NB4 (cell line): Measurements from ENCODE around the gene SPACA1.
A peak's percentile ranks its signal among the peaks of the same experiment; 100 is the strongest.

Experiments
- DNase-seq: peaks from one replicate; pipeline ENCODE4 v3.0.0; 2010; ENCODE audit warnings: low read depth
- H3K4me3 ChIP-seq: one replicate; pipeline ENCODE4 v1.5.1; 2011; ENCODE audit warnings: mild to moderate bottlenecking, low read depth, low read length, moderate library complexity
- MYC ChIP-seq: IDR thresholded peaks from 2 replicates; pipeline ENCODE4 v1.6.1; 2011; ENCODE audit warnings: low read depth, low read length
- POLR2A ChIP-seq: IDR thresholded peaks from 2 replicates; pipeline ENCODE4 v1.6.1; 2011; ENCODE audit warnings: mild to moderate bottlenecking; ENCODE audit not compliant: insufficient read length; ENCODE audit errors: extremely low read depth
- TF ChIP-seq, protein P1 (sequence below): IDR thresholded peaks from one replicate; pipeline ENCODE4 v1.5.1; 2012; ENCODE audit warnings: low read depth, low read length
- TF ChIP-seq, protein P2 (sequence below): IDR thresholded peaks from 2 replicates; pipeline ENCODE4 v1.6.1; 2011; ENCODE audit warnings: low read depth, low read length

SPACA1 gene

DNA sequence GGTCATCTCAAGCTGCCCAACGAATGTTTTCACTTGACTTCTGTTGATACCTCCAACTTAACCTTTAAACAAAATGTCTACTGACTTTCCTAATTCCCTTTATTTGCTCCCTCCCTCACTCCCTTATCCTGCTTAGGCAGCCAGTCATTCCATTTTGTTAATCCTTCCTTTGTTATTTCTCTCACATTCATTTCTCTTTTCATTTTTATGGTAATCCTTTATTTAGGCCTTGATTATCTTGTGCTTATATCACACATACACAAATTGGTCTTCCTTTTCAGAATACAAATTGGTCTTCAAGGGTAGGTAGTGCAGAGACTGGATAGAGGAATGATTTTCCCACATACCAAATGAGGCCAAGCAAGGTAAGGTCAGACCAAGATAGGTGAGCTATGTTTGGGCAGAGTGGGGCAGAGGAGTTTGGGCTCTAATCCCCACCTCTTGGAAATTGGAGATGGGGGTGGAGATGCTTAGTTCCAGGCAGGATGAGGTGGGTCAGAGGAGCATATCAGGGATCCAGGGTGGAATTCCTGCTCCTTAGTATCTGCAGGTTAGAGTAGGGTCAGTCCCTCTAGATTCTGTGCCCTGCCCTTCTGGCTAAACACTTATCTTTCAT is 2.0 kb upstream of the SPACA1 start:
- H3K4me3 ChIP-seq = no peak overlapping the region
- TF ChIP-seq, protein P1, sequence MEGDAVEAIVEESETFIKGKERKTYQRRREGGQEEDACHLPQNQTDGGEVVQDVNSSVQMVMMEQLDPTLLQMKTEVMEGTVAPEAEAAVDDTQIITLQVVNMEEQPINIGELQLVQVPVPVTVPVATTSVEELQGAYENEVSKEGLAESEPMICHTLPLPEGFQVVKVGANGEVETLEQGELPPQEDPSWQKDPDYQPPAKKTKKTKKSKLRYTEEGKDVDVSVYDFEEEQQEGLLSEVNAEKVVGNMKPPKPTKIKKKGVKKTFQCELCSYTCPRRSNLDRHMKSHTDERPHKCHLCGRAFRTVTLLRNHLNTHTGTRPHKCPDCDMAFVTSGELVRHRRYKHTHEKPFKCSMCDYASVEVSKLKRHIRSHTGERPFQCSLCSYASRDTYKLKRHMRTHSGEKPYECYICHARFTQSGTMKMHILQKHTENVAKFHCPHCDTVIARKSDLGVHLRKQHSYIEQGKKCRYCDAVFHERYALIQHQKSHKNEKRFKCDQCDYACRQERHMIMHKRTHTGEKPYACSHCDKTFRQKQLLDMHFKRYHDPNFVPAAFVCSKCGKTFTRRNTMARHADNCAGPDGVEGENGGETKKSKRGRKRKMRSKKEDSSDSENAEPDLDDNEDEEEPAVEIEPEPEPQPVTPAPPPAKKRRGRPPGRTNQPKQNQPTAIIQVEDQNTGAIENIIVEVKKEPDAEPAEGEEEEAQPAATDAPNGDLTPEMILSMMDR = no peak
- TF ChIP-seq, protein P2, sequence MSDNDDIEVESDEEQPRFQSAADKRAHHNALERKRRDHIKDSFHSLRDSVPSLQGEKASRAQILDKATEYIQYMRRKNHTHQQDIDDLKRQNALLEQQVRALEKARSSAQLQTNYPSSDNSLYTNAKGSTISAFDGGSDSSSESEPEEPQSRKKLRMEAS = no peak
- TF ChIP-seq POLR2A (no peak), MYC (no peak)
- no peak for DNase-seq

DNA sequence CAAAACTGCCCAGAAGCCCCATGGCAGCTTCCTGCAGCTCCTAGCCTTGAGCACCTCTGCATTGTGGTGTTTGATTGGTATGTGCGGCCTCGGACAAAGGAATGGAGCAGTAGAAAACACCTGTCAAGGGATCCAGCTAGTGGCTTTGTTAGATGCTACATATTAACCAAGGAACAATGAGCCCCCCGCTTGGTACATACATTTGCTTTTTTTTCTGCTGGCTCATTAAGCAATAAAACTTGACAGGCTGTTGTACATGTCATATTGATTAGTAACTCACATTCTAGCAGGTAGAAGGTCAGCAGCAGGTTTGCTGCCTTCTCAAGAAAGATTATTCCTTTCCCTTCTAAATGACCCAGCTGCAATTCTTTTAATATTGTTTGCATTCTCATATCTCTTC is 937 bp downstream of the SPACA1 start:
- TF ChIP-seq, protein P2 = no peak
- TF ChIP-seq, protein P1 = no peak
- no peak for TF ChIP-seq MYC
- TF ChIP-seq POLR2A = no peak
- DNase-seq = no peak
- H3K4me3 ChIP-seq = no peak overlapping the region

DNA sequence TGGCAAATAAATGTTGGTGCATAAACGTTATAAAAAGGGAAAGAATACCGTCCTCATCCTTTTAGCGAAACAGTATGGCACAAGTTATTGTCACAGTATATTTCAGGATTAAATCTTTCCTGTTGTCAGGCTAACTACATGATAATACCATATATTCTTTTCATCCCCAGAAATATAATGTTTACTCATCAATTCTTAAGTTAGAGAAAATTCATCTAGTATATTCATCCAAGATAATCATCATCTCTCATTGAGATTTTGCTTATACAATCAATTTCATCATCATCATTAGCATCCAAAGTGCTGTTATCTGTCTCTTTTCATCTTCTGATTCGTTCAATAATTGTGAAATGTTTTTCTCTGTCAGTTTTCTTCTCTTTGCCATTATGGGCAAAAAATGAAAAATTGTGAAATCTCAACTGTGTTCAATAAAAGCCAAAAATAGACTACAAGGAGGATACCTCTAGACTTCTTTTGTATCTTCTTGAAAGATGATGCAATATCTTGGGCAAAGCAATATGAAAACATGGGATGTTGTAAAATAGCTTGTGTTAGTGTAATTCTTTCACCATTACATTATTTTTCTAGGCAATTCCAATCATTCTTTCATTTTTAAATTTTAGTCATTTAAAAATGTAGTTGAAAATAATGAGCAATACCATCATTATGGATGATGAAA is 2.6 kb downstream of the SPACA1 start:
- DNase-seq = peak; percentile 56
- TF ChIP-seq MYC = no peak
- TF ChIP-seq, protein P2 = no peak
- no peak for TF ChIP-seq POLR2A
- TF ChIP-seq, protein P1 = no peak

DNA sequence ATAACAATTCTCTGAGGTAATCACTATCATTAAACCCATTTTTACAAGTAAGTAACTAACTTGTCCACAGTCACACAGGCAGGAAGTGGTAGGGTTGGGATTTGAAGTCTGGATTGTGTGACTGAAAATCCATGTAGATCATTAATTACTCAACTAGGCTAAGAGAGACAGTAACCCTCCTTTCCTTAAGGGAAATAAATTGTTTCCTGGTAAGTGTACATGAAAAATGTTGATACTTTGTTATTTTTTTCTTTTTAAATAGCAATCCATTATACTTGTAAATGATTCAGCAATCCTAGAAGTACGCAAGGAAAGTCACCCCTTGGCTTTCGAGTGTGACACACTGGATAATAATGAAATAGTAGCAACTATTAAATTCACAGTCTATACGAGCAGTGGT is 11.6 kb downstream of the SPACA1 start:
- no peak for DNase-seq
- no peak overlapping the region for H3K4me3 ChIP-seq
- TF ChIP-seq, protein P1 = no peak

More for the DNA sequence above, 2.6 kb downstream of the SPACA1 start:
- no peak overlapping the region for H3K4me3 ChIP-seq

DNA sequence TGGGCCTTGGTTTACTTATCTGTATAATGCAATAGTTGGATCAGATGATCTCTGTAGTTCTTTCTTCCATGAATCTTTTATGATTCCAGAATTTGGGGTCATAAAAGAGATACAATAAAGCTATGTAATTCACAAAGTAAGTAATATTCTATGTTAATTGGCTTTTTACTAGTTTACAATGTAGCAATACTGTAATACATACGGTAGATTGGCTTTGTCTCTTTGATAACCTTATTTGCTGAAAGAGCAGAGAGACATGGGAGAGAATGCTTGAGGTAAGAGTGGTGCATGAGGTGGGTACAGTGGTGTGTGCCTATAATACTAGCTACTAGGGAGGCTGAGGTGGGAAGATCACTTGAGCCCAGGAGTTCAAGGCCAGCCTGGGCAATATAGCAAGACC is 14.7 kb downstream of the SPACA1 start:
- no peak for TF ChIP-seq POLR2A
- TF ChIP-seq, protein P2 = no peak
- DNase-seq = no peak
- H3K4me3 ChIP-seq = no peak overlapping the region

DNA sequence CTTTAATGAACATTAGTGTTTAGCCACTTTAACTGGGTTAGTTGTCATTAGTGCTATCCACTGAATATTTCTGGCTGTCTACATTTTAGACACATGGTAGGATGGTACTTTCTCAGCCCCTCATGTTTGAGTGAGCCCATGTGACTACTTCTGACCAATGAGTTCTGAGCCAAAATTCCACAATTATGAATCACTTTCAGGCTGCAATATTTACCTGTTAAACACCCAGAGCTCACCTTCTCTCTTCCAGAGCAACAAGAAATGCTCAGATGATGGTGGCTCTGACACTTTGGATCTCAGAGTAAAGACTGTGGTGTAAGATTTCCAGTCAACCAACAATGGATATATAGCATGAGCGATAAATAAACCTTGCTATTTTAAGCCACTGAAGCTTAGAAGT is 24.8 kb downstream of the SPACA1 start:
- no peak for DNase-seq
- TF ChIP-seq, protein P1 = no peak
- TF ChIP-seq MYC (no peak), POLR2A (no peak)
- TF ChIP-seq, protein P2 = no peak
- no peak overlapping the region for H3K4me3 ChIP-seq
